K562 (cell line): ENCODE measurements around the gene DNMBP. TPM values are rescaled to one million over a fixed set of nuclear protein-coding genes. Genes with fewer than 3 reads are reported as not detected.
A peak's percentile ranks its signal among the peaks of the same experiment; 100 is the strongest.

Experiments used
- BACH1 ChIP-seq: fragments of 200-800 bp; sonication (Bioruptor generic); IDR thresholded peaks from 2 replicates; pipeline ENCODE4 v1.6.1; 2016; ENCODE audit warnings: missing genetic modification characterization, missing compliant biosample characterization
- CREM ChIP-seq: IDR thresholded peaks from 2 replicates; pipeline ENCODE4 v1.6.1; 2014; ENCODE audit warnings: antibody characterized with exemption, low read depth
- GABPA ChIP-seq: fragments of 200-800 bp; sonication (Bioruptor generic); conservative IDR thresholded peaks from 2 replicates; pipeline ENCODE4 v1.6.1; 2016; ENCODE audit warnings: low read depth, missing genetic modification characterization, missing compliant biosample characterization
- MAX ChIP-seq: sonication (generic); formaldehyde crosslinking; IDR thresholded peaks from 2 replicates; pipeline ENCODE4 v1.9.0; 2022; ENCODE audit warnings: mild to moderate bottlenecking, missing genetic modification reagents
- MXD1 ChIP-seq: fragments of 250-450 bp; sonication (Bioruptor Pico); IDR thresholded peaks from 2 replicates; pipeline ENCODE4 v1.8.0; 2021; ENCODE audit warnings: borderline replicate concordance, mild to moderate bottlenecking, moderate library complexity; ENCODE audit not compliant: poor library complexity, severe bottlenecking
- MYNN ChIP-seq, 2 experiments: sonication (generic); formaldehyde crosslinking in 1 of 2; IDR thresholded peaks; 2 replicates each; pipeline versions ENCODE4 v1.5.0 to v1.6.1; 2016 to 2020; ENCODE audit warnings: antibody characterized with exemption in 1 of 2, missing genetic modification reagents in 1 of 2
- NR0B1 ChIP-seq: fragments of 450-650 bp; IDR thresholded peaks from one replicate; pipeline ENCODE4 v1.6.1; 2018; ENCODE audit warnings: mild to moderate bottlenecking, moderate library complexity; ENCODE audit not compliant: partially characterized antibody
- RAD51 ChIP-seq: fragments of 450-650 bp; IDR thresholded peaks from 2 replicates; pipeline ENCODE4 v1.7.1; 2016; ENCODE audit warnings: low read depth, mild to moderate bottlenecking, borderline replicate concordance
- REST ChIP-seq, 2 experiments: fragments of 450-650 bp; formaldehyde crosslinking in 1 of 2; IDR thresholded peaks; 2 replicates each; pipeline versions ENCODE4 v1.4.0 to v1.6.1; 2014 to 2020; ENCODE audit warnings: mild to moderate bottlenecking in 2 of 2, borderline replicate concordance in 1 of 2, low read depth in 1 of 2
- TBL1XR1 ChIP-seq, 2 experiments: IDR thresholded peaks; 2 replicates each; pipeline ENCODE4 v1.6.1; 2012; ENCODE audit warnings: improper control_type of control experiment in 2 of 2, low read length in 2 of 2, mild to moderate bottlenecking in 1 of 2
- TFE3 ChIP-seq: fragments of 450-650 bp; formaldehyde crosslinking; IDR thresholded peaks from 2 replicates; pipeline ENCODE4 v1.4.0; 2020; ENCODE audit warnings: mild to moderate bottlenecking, mixed read lengths
- ZC3H11A ChIP-seq: IDR thresholded peaks from 2 replicates; pipeline ENCODE4 v1.6.1; 2012; ENCODE audit warnings: low read depth, low read length, improper control_type of control experiment
- ZKSCAN8 ChIP-seq: fragments of 200-800 bp; sonication (Bioruptor generic); IDR thresholded peaks from 2 replicates; pipeline ENCODE4 v1.6.1; 2016; ENCODE audit warnings: missing genetic modification characterization, missing compliant biosample characterization
- polyA plus RNA-seq, 8 experiments: library from polyadenylated mRNA; depleted of rRNA in 4 of 8; stranded (reverse) in 5 of 8; unstranded in 3 of 8; fragments of >200 nt; fragmentation: Nextera tagmentation in 2 of 8; fragmentation: Illumina TruSeq in 1 of 8; extraction: Ambion mirVana in 2 of 8; extraction: Trizol in 1 of 8; gene quantifications; 2 replicates each; pipeline versions ENCODE4 v1.2.1 to v1.2.3, GENCODE V29; 2011 to 2014; ENCODE audit warnings: inconsistent platforms in 1 of 8, missing spikeins in 1 of 8
- total RNA-seq, 7 experiments: library from RNA; depleted of rRNA in 6 of 7; stranded (reverse); fragments of >200 nt in 6 of 7; fragmentation: Illumina TruSeq in 2 of 7; extraction: Trizol in 2 of 7; gene quantifications; 2 replicates each; pipeline versions ENCODE4 v1.2.1 to v1.2.3, GENCODE V29; 2011 to 2021; ENCODE audit warnings: low replicate concordance in 1 of 7

Gene DNMBP
- total and polyA plus RNA-seq, 9 of the 15 experiments (the other 6 are each of a cell fraction or from before 2014, with no cell fraction given): 0.83 to 3.7 (median 2.2) TPM

GRCh38 chr10:99993701-99994689, 15.8 kb downstream of the DNMBP start (continued):
- TF ChIP-seq BACH1: peak; percentile 47; the same call in 1 of the 2 replicates
- peak in 1 of 2 experiments; percentile 30; a peak in 1 of 4 replicates for TF ChIP-seq TBL1XR1 (IDR thresholded peaks at IDR 0.05; ENCODE audit: low read length in 2 of 2)
- TF ChIP-seq GABPA (tag): 0 out of 2 replicates have a peak, but pooled peaks have one; percentile 30
- no peak for TF ChIP-seq ZKSCAN8 (CRISPR knock-in tag)
- no peak for TF ChIP-seq MAX
- TF ChIP-seq CREM: peak; percentile 88
- no peak for TF ChIP-seq MYNN (IDR thresholded peaks at IDR 0.05)
- TF ChIP-seq MYNN (CRISPR knock-in tag; IDR thresholded peaks at IDR 0.05): no peak
- TF ChIP-seq NR0B1: no peak
- peak; percentile 89 for TF ChIP-seq RAD51
- peak; percentile 48 for TF ChIP-seq REST (IDR thresholded peaks at IDR 0.05; ENCODE audit: borderline replicate concordance)
- no peak for TF ChIP-seq REST (CRISPR knock-in tag; IDR thresholded peaks at IDR 0.05; ENCODE audit: low read depth)
- peak; percentile 98 for TF ChIP-seq TFE3
- no peak for TF ChIP-seq ZC3H11A
- no peak for TF ChIP-seq MXD1 (CRISPR knock-in tag)
